Activated naive CD8-positive, alpha-beta T cell treated with anti-CD3 and anti-CD28 coated beads for 36 hours (primary cell): Measurements from ENCODE around the gene PAM. TPM values are rescaled to one million over a fixed set of nuclear protein-coding genes. Genes with fewer than 3 reads are reported as not detected.

Source experiments
- DNase-seq: peaks from one replicate; pipeline ENCODE4 v3.0.0; 2021
- H3K27ac Mint-ChIP-seq: one replicate; pipeline ENCODE4 v1.8.0; 2022; ENCODE audit warnings: mild to moderate bottlenecking, moderate library complexity, mixed read lengths
- H3K27me3 Mint-ChIP-seq: one replicate; pipeline ENCODE4 v1.8.0; 2022; ENCODE audit warnings: mild to moderate bottlenecking, mixed read lengths
- H3K36me3 Mint-ChIP-seq: one replicate; pipeline ENCODE4 v1.8.0; 2021; ENCODE audit warnings: mild to moderate bottlenecking, mixed read lengths
- H3K4me1 Mint-ChIP-seq: one replicate; pipeline ENCODE4 v1.8.0; 2021; ENCODE audit warnings: mixed read lengths
- H3K4me3 Mint-ChIP-seq: one replicate; pipeline ENCODE4 v1.8.0; 2022; ENCODE audit warnings: mild to moderate bottlenecking, moderate library complexity, mixed read lengths
- H3K9me3 Mint-ChIP-seq: one replicate; pipeline ENCODE4 v1.8.0; 2022; ENCODE audit warnings: mixed read lengths
- total RNA-seq, 2 experiments: library from RNA; stranded (reverse); gene quantifications; one replicate each; pipeline ENCODE4 v1.2.3, GENCODE V29; 2021

Gene PAM
- total RNA-seq, 2 experiments from 2014 or later = 42.0 to 54.0 TPM

GRCh38 chr5:102801371-102801770, 46.3 kb downstream of the PAM start:
- Mint-ChIP-seq H3K36me3 (peaks cover 2% of the 10 kb centered on the region), H3K27ac (peak overlapping the region; percentile 27), H3K4me3 (peak overlapping the region; percentile 22), H3K27me3 (no peaks in the 10 kb centered on the region), H3K4me1 (peaks cover 38% of the 10 kb centered on the region), H3K9me3 (no peaks in the 10 kb centered on the region)
- peak; percentile 4 for DNase-seq

DNA sequence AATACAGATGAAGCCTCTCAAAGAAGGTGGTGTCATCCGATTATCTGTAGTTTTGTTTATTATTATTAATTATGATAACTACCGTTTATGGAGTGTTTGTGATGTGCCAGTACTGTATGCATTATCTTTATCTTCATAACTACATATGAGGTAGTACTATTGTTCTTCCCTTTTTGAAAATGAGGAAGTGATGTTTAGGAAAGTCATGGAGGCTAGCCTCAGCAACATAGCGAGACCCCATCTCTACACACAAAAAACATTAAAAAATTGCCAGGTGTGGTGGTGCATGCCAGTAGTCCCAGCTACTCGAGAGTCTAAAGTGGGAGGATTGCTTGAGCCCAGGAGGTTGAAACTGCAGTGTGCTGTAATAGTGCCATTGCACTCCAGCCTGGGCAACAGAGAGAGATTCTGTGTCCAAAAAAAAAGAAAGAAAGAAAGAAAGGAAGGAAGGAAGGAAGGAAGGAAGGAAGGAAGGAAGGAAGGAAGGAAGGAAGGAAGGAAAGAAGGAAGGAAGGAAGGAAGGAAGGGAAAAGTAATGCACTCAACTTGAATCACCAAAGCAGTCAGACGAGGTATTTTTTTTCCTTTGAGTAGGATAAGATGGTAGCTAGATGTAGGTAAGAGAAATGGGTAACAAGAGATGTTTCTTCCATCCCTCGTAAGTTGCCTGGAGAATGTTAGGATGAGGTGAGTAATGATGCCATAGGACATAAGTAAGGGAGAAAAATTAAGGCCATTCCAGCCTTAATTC, 47.8 kb downstream of the PAM start:
- H3K4me3 Mint-ChIP-seq = no peak overlapping the region
- peaks cover 39% of the 10 kb centered on the region for H3K4me1 Mint-ChIP-seq
- H3K27me3 Mint-ChIP-seq = no peaks in the 10 kb centered on the region
- no peak overlapping the region for H3K27ac Mint-ChIP-seq
- no peak for DNase-seq
- peaks cover 2% of the 10 kb centered on the region for H3K36me3 Mint-ChIP-seq
- H3K9me3 Mint-ChIP-seq = no peaks in the 10 kb centered on the region

GRCh38 chr5:102807878-102808502, 52.9 kb downstream of the PAM start:
- Mint-ChIP-seq H3K9me3 (no peaks in the 10 kb centered on the region), H3K27me3 (no peaks in the 10 kb centered on the region), H3K36me3 (peaks cover 7% of the 10 kb centered on the region), H3K27ac (no peak overlapping the region), H3K4me1 (peaks cover 8% of the 10 kb centered on the region), H3K4me3 (no peak overlapping the region)
- no peak for DNase-seq

GRCh38 chr5:102809033-102809432, 53.9 kb downstream of the PAM start:
- Mint-ChIP-seq H3K9me3 (no peaks in the 10 kb centered on the region), H3K27me3 (no peaks in the 10 kb centered on the region), H3K4me3 (no peak overlapping the region), H3K36me3 (peaks cover 7% of the 10 kb centered on the region), H3K4me1 (peaks cover 6% of the 10 kb centered on the region), H3K27ac (no peak overlapping the region)
- no peak for DNase-seq

- no peak for DNase-seq
- H3K27ac Mint-ChIP-seq = no peak overlapping the region
- H3K36me3 Mint-ChIP-seq = peaks cover 5% of the 10 kb centered on the region
- peaks cover 21% of the 10 kb centered on the region for H3K4me1 Mint-ChIP-seq
- no peak overlapping the region for H3K4me3 Mint-ChIP-seq
- no peaks in the 10 kb centered on the region for H3K27me3 Mint-ChIP-seq
- H3K9me3 Mint-ChIP-seq = no peaks in the 10 kb centered on the region
These were observed 56.9 kb downstream of the PAM start for GRCh38 chr5:102811972-102812371.

DNA sequence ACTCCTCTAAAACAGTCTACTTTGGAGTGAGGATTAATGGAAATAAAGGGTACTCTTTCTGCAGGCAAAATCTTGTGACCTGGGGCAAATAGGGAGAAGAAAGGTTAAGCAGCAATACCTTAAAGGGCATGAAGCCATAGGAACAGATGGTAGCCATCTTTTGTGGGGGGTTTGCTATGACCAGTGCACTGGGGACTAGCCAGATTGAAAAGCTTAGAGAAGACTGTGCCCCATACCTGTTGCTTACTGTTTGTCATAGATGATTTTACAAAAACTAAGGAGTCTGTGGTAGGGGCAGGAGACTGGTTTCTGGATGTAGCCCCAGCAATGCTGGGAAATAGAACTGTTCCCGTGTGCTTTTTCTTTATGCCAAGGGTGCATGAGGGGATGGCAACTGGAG, 58.6 kb downstream of the PAM start:
- peaks cover 15% of the 10 kb centered on the region for H3K4me1 Mint-ChIP-seq
- H3K27ac Mint-ChIP-seq = no peak overlapping the region
- peaks cover 6% of the 10 kb centered on the region for H3K36me3 Mint-ChIP-seq
- no peak for DNase-seq
- H3K27me3 Mint-ChIP-seq = no peaks in the 10 kb centered on the region
- H3K9me3 Mint-ChIP-seq = no peaks in the 10 kb centered on the region
- H3K4me3 Mint-ChIP-seq = no peak overlapping the region

DNA sequence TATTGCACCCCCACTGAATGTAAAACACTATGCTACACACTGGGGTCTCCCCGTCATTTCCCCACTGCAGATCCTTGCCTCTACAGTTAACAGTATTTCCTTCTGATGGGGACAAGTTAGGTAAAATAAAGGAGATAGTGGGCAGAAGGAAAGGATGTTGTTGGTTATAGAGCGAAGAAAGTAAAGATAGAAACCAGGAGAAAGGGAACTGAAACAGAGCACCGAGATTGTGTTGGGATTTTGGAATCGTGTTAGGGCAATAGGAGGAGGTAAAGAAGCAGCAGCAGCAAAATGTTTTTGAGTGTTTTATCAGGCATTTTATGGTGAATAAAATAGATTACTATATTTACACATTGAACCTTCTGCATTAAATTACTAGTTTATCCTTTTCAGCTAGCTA, 60.0 kb downstream of the PAM start:
- DNase-seq = no peak
- Mint-ChIP-seq H3K4me3 (no peak overlapping the region), H3K4me1 (peaks cover 15% of the 10 kb centered on the region), H3K27me3 (no peaks in the 10 kb centered on the region), H3K9me3 (no peaks in the 10 kb centered on the region), H3K36me3 (peaks cover 7% of the 10 kb centered on the region), H3K27ac (no peak overlapping the region)

DNA sequence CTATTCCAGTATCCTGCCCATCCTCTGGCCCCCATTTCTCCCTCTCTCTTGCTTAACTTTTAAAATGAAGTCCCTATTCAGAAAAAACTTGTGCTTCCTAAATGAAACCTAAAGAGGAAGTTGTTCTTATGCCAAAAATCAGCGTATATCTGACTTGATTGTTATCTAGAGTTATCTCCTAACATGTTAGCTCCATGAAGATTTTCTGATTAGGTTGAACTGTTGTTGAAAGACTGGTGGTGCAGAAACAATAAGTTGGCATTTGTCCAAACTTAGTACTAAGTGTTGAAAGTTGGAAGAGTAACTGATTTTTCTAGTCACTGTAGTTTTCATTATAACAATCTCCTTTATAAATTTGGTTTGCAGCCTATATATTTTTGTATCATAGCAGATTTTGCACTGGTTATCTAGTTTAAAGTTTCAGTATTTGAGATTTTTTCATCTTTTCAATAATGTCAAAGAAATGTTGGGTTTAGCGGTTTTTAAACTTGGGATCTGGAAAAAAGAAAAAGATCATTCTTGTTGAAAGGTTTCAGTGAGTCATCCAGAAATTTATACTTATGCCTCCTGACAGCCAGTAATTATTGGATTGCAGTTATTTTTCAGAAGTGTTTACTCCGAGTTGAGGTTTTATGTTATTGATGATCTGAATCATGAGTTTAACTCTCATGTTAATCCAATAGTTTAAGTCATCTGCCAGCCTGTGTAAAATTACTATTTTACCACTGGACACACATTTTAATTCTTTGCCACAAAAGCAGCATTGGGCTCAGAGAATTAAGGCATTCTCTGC, 60.6 kb downstream of the PAM start:
- peaks cover 15% of the 10 kb centered on the region for H3K4me1 Mint-ChIP-seq
- no peak for DNase-seq
- no peak overlapping the region for H3K4me3 Mint-ChIP-seq
- no peaks in the 10 kb centered on the region for H3K9me3 Mint-ChIP-seq
- no peak overlapping the region for H3K27ac Mint-ChIP-seq
- peaks cover 4% of the 10 kb centered on the region for H3K36me3 Mint-ChIP-seq
- no peaks in the 10 kb centered on the region for H3K27me3 Mint-ChIP-seq

DNA sequence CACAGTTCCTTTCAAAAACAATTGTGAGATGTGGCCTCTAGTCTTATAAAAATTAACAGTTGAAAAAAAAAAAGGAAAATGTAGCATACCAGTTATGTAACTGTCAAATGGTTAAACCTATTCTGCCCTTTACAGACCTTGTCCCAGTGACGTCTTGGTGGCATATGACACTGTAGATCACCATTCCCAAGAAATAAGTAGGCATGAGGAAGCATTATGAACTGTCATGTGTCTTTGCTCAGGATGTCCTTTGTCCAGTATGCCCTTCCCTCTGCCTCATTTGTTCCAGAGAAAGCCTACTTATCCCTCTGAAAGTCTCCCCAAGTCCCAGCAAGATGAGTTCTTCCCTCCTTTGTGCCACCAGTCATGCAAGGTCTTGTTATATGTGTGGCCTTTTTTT, 63.2 kb downstream of the PAM start:
- Mint-ChIP-seq H3K27ac (no peak overlapping the region), H3K36me3 (peaks cover 7% of the 10 kb centered on the region), H3K27me3 (no peaks in the 10 kb centered on the region), H3K9me3 (no peaks in the 10 kb centered on the region), H3K4me3 (no peak overlapping the region), H3K4me1 (peaks cover 25% of the 10 kb centered on the region)
- DNase-seq = no peak

GRCh38 chr5:102818934-102819333, 63.8 kb downstream of the PAM start:
- Mint-ChIP-seq H3K9me3 (no peaks in the 10 kb centered on the region), H3K27me3 (no peaks in the 10 kb centered on the region), H3K4me1 (peaks cover 28% of the 10 kb centered on the region), H3K36me3 (peaks cover 7% of the 10 kb centered on the region), H3K27ac (no peak overlapping the region), H3K4me3 (no peak overlapping the region)
- no peak for DNase-seq

DNA sequence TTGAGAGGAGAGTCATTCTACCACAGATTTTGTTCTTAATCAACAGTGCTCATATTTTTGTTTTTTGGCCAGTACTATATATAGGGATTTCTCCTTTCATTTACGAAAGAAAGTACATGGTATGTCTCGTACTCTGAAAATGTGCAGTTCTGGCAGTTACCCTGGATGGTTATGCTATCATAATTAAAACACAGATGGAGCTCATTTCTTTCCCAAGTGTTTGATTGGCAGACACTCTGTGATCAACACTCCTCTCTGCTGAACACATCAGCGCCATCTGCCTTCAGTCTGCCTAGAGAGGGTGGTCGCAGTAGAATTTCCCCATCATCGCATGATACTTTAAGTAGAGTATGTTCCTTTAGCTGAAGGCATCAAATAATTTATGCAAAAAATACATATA, 64.5 kb downstream of the PAM start:
- peaks cover 7% of the 10 kb centered on the region for H3K36me3 Mint-ChIP-seq
- DNase-seq = no peak
- no peaks in the 10 kb centered on the region for H3K9me3 Mint-ChIP-seq
- no peak overlapping the region for H3K27ac Mint-ChIP-seq
- H3K4me1 Mint-ChIP-seq = peaks cover 29% of the 10 kb centered on the region
- no peaks in the 10 kb centered on the region for H3K27me3 Mint-ChIP-seq
- H3K4me3 Mint-ChIP-seq = no peak overlapping the region

GRCh38 chr5:102823441-102823874, 68.4 kb downstream of the PAM start:
- no peak for DNase-seq
- H3K27ac Mint-ChIP-seq = no peak overlapping the region

DNA sequence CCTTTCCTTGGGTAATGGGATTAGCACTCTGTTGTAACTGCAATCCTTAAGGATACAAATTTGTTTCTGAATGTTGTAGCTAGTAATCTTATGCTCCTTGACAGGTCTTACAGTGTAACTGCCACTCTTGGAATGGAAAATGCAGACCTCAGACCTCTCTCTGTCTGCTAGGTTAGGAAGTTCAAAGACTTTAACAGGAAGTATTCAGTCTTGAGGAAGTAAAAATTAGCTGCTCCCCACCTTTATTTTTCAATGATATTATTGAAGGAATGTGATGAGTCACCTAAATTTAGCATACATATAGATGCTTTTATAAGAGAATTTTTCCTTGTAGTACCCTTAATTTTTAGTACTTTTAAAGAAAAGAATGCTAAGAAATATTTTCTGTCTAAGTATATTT, 71.5 kb downstream of the PAM start:
- H3K27me3 Mint-ChIP-seq = no peaks in the 10 kb centered on the region
- H3K27ac Mint-ChIP-seq = no peak overlapping the region
- peaks cover 23% of the 10 kb centered on the region for H3K4me1 Mint-ChIP-seq
- no peak overlapping the region for H3K4me3 Mint-ChIP-seq
- no peaks in the 10 kb centered on the region for H3K9me3 Mint-ChIP-seq
- H3K36me3 Mint-ChIP-seq = peaks cover 3% of the 10 kb centered on the region
- no peak for DNase-seq

More at GRCh38 chr5:102823441-102823874, 68.4 kb downstream of the PAM start:
- Mint-ChIP-seq H3K9me3 (no peaks in the 10 kb centered on the region), H3K27me3 (no peaks in the 10 kb centered on the region), H3K36me3 (peaks cover 6% of the 10 kb centered on the region), H3K4me1 (peaks cover 20% of the 10 kb centered on the region), H3K4me3 (no peak overlapping the region)

DNA sequence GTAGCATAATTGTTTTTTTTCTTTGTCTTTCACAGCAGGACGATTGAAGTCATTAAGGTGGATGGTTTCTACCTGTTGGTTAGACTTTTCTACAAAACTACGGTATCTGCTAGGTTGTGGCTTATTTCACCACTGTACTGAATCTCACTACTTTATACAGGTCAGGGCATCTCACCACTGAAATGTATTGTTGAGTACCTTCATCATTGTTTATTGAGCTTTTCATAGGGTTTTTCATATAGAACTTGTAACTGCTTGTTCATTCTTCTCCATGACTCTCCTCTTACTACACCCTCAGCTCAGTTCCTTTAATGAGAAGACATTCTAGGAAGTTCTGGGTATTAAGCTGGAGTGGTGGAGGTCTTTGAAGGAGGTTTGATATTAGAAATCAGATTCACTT, 75.1 kb downstream of the PAM start:
- Mint-ChIP-seq H3K4me3 (no peak overlapping the region), H3K9me3 (no peaks in the 10 kb centered on the region), H3K36me3 (peaks cover 3% of the 10 kb centered on the region), H3K27ac (no peak overlapping the region), H3K27me3 (no peaks in the 10 kb centered on the region), H3K4me1 (peaks cover 15% of the 10 kb centered on the region)
- no peak for DNase-seq

DNA sequence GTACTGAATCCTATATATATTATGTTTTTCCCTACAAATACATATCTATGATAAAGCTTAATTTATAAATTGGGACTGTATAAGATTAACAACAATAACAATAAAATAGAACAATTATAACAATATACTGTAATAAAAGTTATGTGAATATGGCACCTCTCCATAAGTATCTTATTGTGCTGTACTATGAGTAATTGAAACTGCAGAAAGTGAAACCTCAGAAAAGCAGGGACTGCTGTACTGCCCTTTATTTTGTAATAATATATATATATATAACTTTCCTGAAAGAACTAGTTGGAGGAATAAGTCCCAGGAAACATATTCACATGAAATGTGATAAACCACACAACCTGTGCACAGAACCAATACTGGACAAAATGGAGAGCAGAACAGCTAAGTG, 77.3 kb downstream of the PAM start:
- Mint-ChIP-seq H3K27me3 (no peaks in the 10 kb centered on the region), H3K4me1 (peaks cover 10% of the 10 kb centered on the region), H3K9me3 (no peaks in the 10 kb centered on the region), H3K4me3 (no peak overlapping the region), H3K36me3 (peaks cover 3% of the 10 kb centered on the region), H3K27ac (no peak overlapping the region)
- no peak for DNase-seq
